Measurements from ENCODE around the gene RSL1D1. TPM values are rescaled to one million over a fixed set of nuclear protein-coding genes. Genes with fewer than 3 reads are reported as not detected.
"Not testable (repeated sequence)": the region's sequence is repeated elsewhere in the genome, so short reads cannot be mapped to it uniquely, and the experiment has no call there.

Gene RSL1D1
- total and polyA plus RNA-seq, 8 donors, result 32.4 to 148 (median 79.3) TPM

GRCh38 chr16:11833951-11834695 is 17.2 kb downstream of the RSL1D1 start:
- Histone ChIP-seq H3K36me3 (peaks cover 3 to 29% (median 25%) of the 10 kb centered on the region in 3 donors), H3K27me3 (no peaks in the 10 kb centered on the region), H3K27ac (no peak overlapping the region), H3K9me3 (no peaks in the 10 kb centered on the region), H3K4me3 (no peak overlapping the region), H3K4me1 (no peaks in the 10 kb centered on the region)
- intact Hi-C loops (cut with DNase I), result no loop called here
- ATAC-seq (peak in 2 of 4 donors; percentile 22 to 38), DNase-seq (no peak), FAIRE-seq (no peak)
- TF ChIP-seq CTCF (IDR thresholded peaks at IDR 0.05), result no peak
- WGBS, 2 donors, result 77 to 80% methylated on average over 6 of the region's 6 CpGs

GRCh38 chr16:11828696-11829095 is 22.6 kb downstream of the RSL1D1 start:
- ATAC-seq (no peak), FAIRE-seq (no peak), DNase-seq (no peak)
- Histone ChIP-seq H3K36me3 (no peaks in the 10 kb centered on the region), H3K4me1 (no peaks in the 10 kb centered on the region), H3K27ac (no peak overlapping the region), H3K27me3 (no peaks in the 10 kb centered on the region), H3K4me3 (no peak overlapping the region), H3K9me3 (no peaks in the 10 kb centered on the region)
- 75 to 80% methylated on average over 5 of the region's 5 CpGs for WGBS, 2 donors
- intact Hi-C loops (cut with DNase I), result no loop called here
- TF ChIP-seq CTCF (IDR thresholded peaks at IDR 0.05), result no peak

- FAIRE-seq, H3K27me3 ChIP-seq: not testable (repeated sequence)
Measured at GRCh38 chr16:11825520-11826165, 25.7 kb downstream of the RSL1D1 start.

GRCh38 chr16:11824362-11824761 is 27.0 kb downstream of the RSL1D1 start:
- DNase-seq (peak in 5 of 6 donors; percentile 20 to 41 (median 30)), FAIRE-seq (no peak), ATAC-seq (peak; percentile 83 to 91 (median 86))
- Histone ChIP-seq H3K4me3 (no peak overlapping the region), H3K9me3 (no peaks in the 10 kb centered on the region), H3K27me3 (no peaks in the 10 kb centered on the region), H3K36me3 (no peaks in the 10 kb centered on the region), H3K27ac (peak overlapping the region in 1 of 4 donors; percentile 7), H3K4me1 (no peaks in the 10 kb centered on the region)
- WGBS, 2 donors, result 9 to 14% methylated on average over 5 of the region's 5 CpGs
- intact Hi-C loops (cut with DNase I), result no loop called here
- TF ChIP-seq CTCF (IDR thresholded peaks at IDR 0.05), result no peak

More at GRCh38 chr16:11825520-11826165, 25.7 kb downstream of the RSL1D1 start:
- 89 to 96% methylated on average over 13 of the region's 13 CpGs for WGBS, 2 donors
- intact Hi-C loops (cut with DNase I); H3K9me3 ChIP-seq; H3K27ac ChIP-seq; H3K36me3 ChIP-seq; H3K4me3 ChIP-seq; H3K4me1 ChIP-seq; ATAC-seq: not testable (repeated sequence)
- peak in 1 of 6 donors; percentile 16 for DNase-seq

GRCh38 chr16:11823645-11824044 is 27.7 kb downstream of the RSL1D1 start:
- not testable (repeated sequence) for FAIRE-seq
- WGBS, 2 donors, result 90 to 96% methylated on average over 5 of the region's 5 CpGs

More at GRCh38 chr16:11823645-11824044, 27.7 kb downstream of the RSL1D1 start:
- DNase-seq, result peak in 1 of 6 donors; percentile 3
- ATAC-seq; H3K4me1 ChIP-seq; H3K9me3 ChIP-seq; intact Hi-C loops (cut with DNase I); H3K27me3 ChIP-seq; H3K36me3 ChIP-seq; H3K27ac ChIP-seq; H3K4me3 ChIP-seq: not testable (repeated sequence)

All from pancreas (tissue), 10 donors.